ENCODE data around the gene DCLRE1C. TPM values are rescaled to one million over a fixed set of nuclear protein-coding genes. Genes with fewer than 3 reads are reported as not detected.

DCLRE1C gene
- total and polyA plus RNA-seq, 8 donors = 8.3 to 24.6 (median 18.8) TPM

- H3K9me3 ChIP-seq = no peaks in the 10 kb centered on the region
- no peak overlapping the region for H3K27ac ChIP-seq
- intact Hi-C loops (cut with DNase I) = no loop called here
- no peaks in the 10 kb centered on the region for H3K27me3 ChIP-seq
- no peaks in the 10 kb centered on the region for H3K4me1 ChIP-seq
- H3K36me3 ChIP-seq = peaks cover 0 to 44% of the 10 kb centered on the region in 2 donors
- peak; percentile 27 to 35 for TF ChIP-seq CTCF (IDR thresholded peaks at IDR 0.05)
- H3K4me3 ChIP-seq = no peak overlapping the region
- DNase-seq (no peak), ATAC-seq (peak; percentile 47)
Measured at GRCh38 chr10:14904316-14904732, 49.6 kb downstream of the DCLRE1C start.

GRCh38 chr10:14891151-14891550 is 62.7 kb downstream of the DCLRE1C start:
- intact Hi-C loops (cut with DNase I) = no loop called here
- Histone ChIP-seq H3K4me3 (no peak overlapping the region), H3K36me3 (no peaks in the 10 kb centered on the region), H3K4me1 (no peaks in the 10 kb centered on the region), H3K9me3 (no peaks in the 10 kb centered on the region), H3K27me3 (no peaks in the 10 kb centered on the region), H3K27ac (no peak overlapping the region)
- no peak for ATAC-seq
- TF ChIP-seq CTCF (IDR thresholded peaks at IDR 0.05) = no peak
- DNase-seq = no peak

GRCh38 chr10:14889318-14889717 is 64.6 kb downstream of the DCLRE1C start:
- intact Hi-C loops (cut with DNase I) = no loop called here
- Histone ChIP-seq H3K27ac (no peak overlapping the region), H3K27me3 (no peaks in the 10 kb centered on the region), H3K4me1 (no peaks in the 10 kb centered on the region), H3K36me3 (no peaks in the 10 kb centered on the region), H3K9me3 (no peaks in the 10 kb centered on the region), H3K4me3 (no peak overlapping the region)
- DNase-seq (no peak), ATAC-seq (no peak)
- no peak for TF ChIP-seq CTCF (IDR thresholded peaks at IDR 0.05)

GRCh38 chr10:14884082-14884481 is 69.8 kb downstream of the DCLRE1C start:
- no peak overlapping the region for H3K27ac ChIP-seq
- intact Hi-C loops (cut with DNase I) = no loop called here
- DNase-seq = no peak
- H3K4me1 ChIP-seq = peaks cover 4 to 13% of the 10 kb centered on the region in 2 donors
- no peak for TF ChIP-seq CTCF (IDR thresholded peaks at IDR 0.05)
- H3K36me3 ChIP-seq = no peaks in the 10 kb centered on the region
- no peak for ATAC-seq
- H3K4me3 ChIP-seq = no peak overlapping the region
- H3K9me3 ChIP-seq = no peaks in the 10 kb centered on the region
- H3K27me3 ChIP-seq = no peaks in the 10 kb centered on the region

GRCh38 chr10:14880229-14880628 is 73.7 kb downstream of the DCLRE1C start:
- ATAC-seq = no peak
- H3K36me3 ChIP-seq = no peaks in the 10 kb centered on the region
- H3K27me3 ChIP-seq = no peaks in the 10 kb centered on the region
- H3K4me1 ChIP-seq = peaks cover 11 to 29% of the 10 kb centered on the region in 2 donors
- H3K9me3 ChIP-seq = no peaks in the 10 kb centered on the region
- TF ChIP-seq CTCF (IDR thresholded peaks at IDR 0.05) = no peak
- intact Hi-C loops (cut with DNase I) = no loop called here
- DNase-seq = peak in 1 of 4 donors; percentile 5
- H3K27ac ChIP-seq = no peak overlapping the region
- peak overlapping the region in 1 of 2 donors; percentile 92 for H3K4me3 ChIP-seq

Measured in left lung (tissue), 10 donors.